Ovary (tissue), 9 donors: Measurements from ENCODE around the gene WASF3. TPM values are rescaled to one million over a fixed set of nuclear protein-coding genes. Genes with fewer than 3 reads are reported as not detected.

Experiments used
- DNase-seq, 5 donors: peaks; one replicate each; pipeline ENCODE4 v3.0.0-alpha.2; 2019 to 2020
- H3K27ac ChIP-seq, 2 donors: fragments of 200-600 bp; one replicate each; pipeline versions ENCODE4 v1.5.1 to v1.8.0; 2019 to 2022
- H3K27me3 ChIP-seq: fragments of 200-600 bp; one replicate; pipeline ENCODE4 v1.8.0; 2022
- H3K36me3 ChIP-seq: fragments of 200-600 bp; sonication (generic); one replicate; pipeline ENCODE4 v1.5.1; 2019
- H3K4me1 ChIP-seq: one replicate; pipeline ENCODE4 v1.8.1; 2013; ENCODE audit warnings: mild to moderate bottlenecking, moderate library complexity; ENCODE audit not compliant: insufficient read depth
- H3K4me3 ChIP-seq: fragments of 200-600 bp; sonication (generic); one replicate; pipeline ENCODE4 v1.5.1; 2017
- H3K9me3 ChIP-seq, 2 donors: fragments of 200-600 bp in 1 of 2; sonication (generic) in 1 of 2; one replicate each; pipeline versions ENCODE4 v1.5.1 to v1.8.1; 2013 to 2019; ENCODE audit warnings: mild to moderate bottlenecking in 1 of 2, moderate library complexity in 1 of 2
- EP300 ChIP-seq: sonication (generic); formaldehyde crosslinking; IDR thresholded peaks from one replicate; pipeline ENCODE4 v1.6.1; 2017; ENCODE audit warnings: antibody characterized with exemption
- POLR2A ChIP-seq: fragments of 450-650 bp; IDR thresholded peaks from one replicate; pipeline ENCODE4 v1.6.1; 2017; ENCODE audit warnings: antibody characterized with exemption, mild to moderate bottlenecking, moderate library complexity
- WGBS, 3 donors: extraction: QIAGEN DNeasy Blood & Tissue Kit in 1 of 3; methylation state at CpG; one replicate each; pipeline versions ENCODE4 v1.1.5 to v1.1.7; 2013 to 2017; 5-methylcytosine and 5-hydroxymethylcytosine counted together
- intact Hi-C, 4 donors: fragments of 100-400 bp; cut with DNase I; formaldehyde crosslinking; loops; one replicate each; pipeline versions ENCODE4 v1.11.0 to v1.15.1; 2022 to 2023
- polyA plus RNA-seq, 2 donors: library from polyadenylated mRNA; stranded (reverse); fragments of 200-250 nt in 1 of 2; fragments of 350-450 nt in 1 of 2; fragmentation: Illumina TruSeq in 1 of 2; extraction: RNeasy Lipid Tissue Mini Kit (QIAGEN cat#74804) in 1 of 2; gene quantifications; one replicate each; pipeline ENCODE4 v1.2.3, GENCODE V29; 2013 to 2014
- total RNA-seq, 7 donors: library from RNA; depleted of rRNA in 2 of 7; stranded (reverse); fragments of >200 nt in 2 of 7; fragmentation: NEBNext Ultra II Directional in 3 of 7; extraction: Animal tissue kit (Norgen Biotek cat#: 25700) in 3 of 7; gene quantifications; one replicate each; pipeline versions ENCODE4 v1.1.0 to v1.2.4, GENCODE V29; 2016 to 2023
- TF ChIP-seq, protein P1 (sequence below), 3 donors: fragments of 450-650 bp in 2 of 3; fragments of 200-600 bp in 1 of 3; IDR thresholded peaks; one replicate each; pipeline versions ENCODE4 v1.5.1 to v1.8.0; 2016 to 2022; ENCODE audit warnings: antibody characterized with exemption in 3 of 3, mild to moderate bottlenecking in 1 of 3
- donor health status: DM: no; HTN: no; CAD: no; lungs with moderate emphysema.
- donor health status: DM: no; HTN: no; CAD: no.
- donor health status: Bipolar disorder and iron deficiency.
- donor health status: DM: yes; HTN: yes; CAD: no.
- donor health status: DM: no; HTN: no; CAD: no.
- donor health status: DM: yes; HTN: yes; CAD: no.

The WASF3 gene
- total and polyA plus RNA-seq, 9 donors, result 11.5 to 37.1 (median 33.7) TPM

DNA sequence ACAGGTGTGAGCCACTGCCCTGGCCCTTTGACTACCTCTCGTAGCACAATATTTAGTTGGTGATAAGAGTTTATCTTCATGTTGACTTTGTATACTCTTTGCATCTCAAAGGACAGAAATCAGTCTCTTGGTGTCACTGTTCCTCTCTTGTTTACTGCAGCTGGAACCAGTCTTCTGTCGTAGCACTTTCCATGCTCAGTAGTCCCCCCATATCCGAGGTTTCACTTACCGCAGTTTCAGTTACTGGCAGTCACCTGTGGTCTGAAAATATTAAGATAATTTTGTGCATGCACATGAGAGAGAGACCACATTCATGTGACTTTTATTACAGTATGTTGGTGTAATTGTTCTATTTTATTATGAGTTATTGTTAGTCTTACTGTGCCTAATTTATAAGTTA is 49.1 kb downstream of the WASF3 start:
- H3K4me1 ChIP-seq, result peaks cover 6% of the 10 kb centered on the region
- no peak for DNase-seq

DNA sequence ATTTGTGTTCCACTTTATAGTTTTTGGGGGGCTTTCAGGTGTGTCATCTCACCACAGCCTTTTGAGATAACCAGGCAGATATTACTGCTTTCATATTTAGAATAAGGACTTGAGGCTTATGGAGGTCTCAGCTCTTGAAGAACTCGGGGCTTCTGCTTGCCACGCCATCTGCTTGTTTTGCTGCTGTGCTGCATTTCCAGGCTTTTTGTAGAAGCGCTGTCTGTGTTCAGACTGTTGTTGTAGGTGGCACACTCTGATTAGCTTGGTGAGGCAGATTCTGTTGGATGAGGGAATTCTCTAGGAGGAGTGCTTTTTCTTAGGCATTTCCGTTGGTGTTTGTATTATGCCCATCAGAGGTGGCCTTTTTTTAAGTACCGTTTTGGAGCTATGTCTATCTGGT is 57.2 kb downstream of the WASF3 start:
- H3K4me1 ChIP-seq, result no peaks in the 10 kb centered on the region
- intact Hi-C loops, result no loop called here
- WGBS, 3 donors, result 57 to 75% (median 73%) methylated on average over 5 of the region's 5 CpGs

More for the DNA sequence above, 49.1 kb downstream of the WASF3 start:
- H3K4me3 ChIP-seq, result no peak overlapping the region
- no peaks in the 10 kb centered on the region for H3K36me3 ChIP-seq
- no peaks in the 10 kb centered on the region for H3K9me3 ChIP-seq
- intact Hi-C loops, result no loop called here
- 58 to 69% (median 62%) methylated on average over 4 of the region's 4 CpGs for WGBS, 3 donors
- no peaks in the 10 kb centered on the region for H3K27me3 ChIP-seq
- no peak overlapping the region for H3K27ac ChIP-seq
- TF ChIP-seq EP300, result no peak
- TF ChIP-seq, protein P1, sequence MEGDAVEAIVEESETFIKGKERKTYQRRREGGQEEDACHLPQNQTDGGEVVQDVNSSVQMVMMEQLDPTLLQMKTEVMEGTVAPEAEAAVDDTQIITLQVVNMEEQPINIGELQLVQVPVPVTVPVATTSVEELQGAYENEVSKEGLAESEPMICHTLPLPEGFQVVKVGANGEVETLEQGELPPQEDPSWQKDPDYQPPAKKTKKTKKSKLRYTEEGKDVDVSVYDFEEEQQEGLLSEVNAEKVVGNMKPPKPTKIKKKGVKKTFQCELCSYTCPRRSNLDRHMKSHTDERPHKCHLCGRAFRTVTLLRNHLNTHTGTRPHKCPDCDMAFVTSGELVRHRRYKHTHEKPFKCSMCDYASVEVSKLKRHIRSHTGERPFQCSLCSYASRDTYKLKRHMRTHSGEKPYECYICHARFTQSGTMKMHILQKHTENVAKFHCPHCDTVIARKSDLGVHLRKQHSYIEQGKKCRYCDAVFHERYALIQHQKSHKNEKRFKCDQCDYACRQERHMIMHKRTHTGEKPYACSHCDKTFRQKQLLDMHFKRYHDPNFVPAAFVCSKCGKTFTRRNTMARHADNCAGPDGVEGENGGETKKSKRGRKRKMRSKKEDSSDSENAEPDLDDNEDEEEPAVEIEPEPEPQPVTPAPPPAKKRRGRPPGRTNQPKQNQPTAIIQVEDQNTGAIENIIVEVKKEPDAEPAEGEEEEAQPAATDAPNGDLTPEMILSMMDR (IDR thresholded peaks at IDR 0.05), result no peak
- no peak for TF ChIP-seq POLR2A

DNA sequence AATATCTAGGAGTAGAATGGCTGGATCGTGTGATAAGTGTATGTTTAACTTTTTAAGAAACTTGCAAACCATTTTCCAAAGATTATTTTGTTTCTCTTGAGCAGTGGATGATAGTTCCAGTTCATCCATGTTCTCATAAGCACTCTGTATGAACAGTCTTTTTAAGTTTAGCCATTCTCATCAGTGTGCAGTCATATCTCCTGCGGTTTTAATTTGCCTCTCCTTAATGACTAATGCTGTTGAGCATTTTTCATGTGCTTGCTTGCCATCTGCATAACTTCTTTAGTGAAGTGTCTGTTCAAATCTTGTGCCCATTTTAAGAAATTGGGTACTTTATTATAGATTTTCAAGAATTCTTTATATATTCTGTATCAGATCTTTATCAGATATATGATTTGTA is 58.6 kb downstream of the WASF3 start:
- TF ChIP-seq POLR2A (no peak), EP300 (no peak)
- TF ChIP-seq, protein P1 (IDR thresholded peaks at IDR 0.05), result no peak
- H3K9me3 ChIP-seq, result no peaks in the 10 kb centered on the region
- H3K4me1 ChIP-seq, result no peaks in the 10 kb centered on the region
- H3K4me3 ChIP-seq, result no peak overlapping the region
- no peaks in the 10 kb centered on the region for H3K36me3 ChIP-seq
- no peak for DNase-seq
- no peaks in the 10 kb centered on the region for H3K27me3 ChIP-seq
- WGBS, 3 donors, result 21 to 42% (median 23%) methylated on average over 2 of the region's 2 CpGs
- H3K27ac ChIP-seq, result no peak overlapping the region
- intact Hi-C loops, result no loop called here

More for the DNA sequence above, 57.2 kb downstream of the WASF3 start:
- H3K27me3 ChIP-seq, result no peaks in the 10 kb centered on the region
- no peaks in the 10 kb centered on the region for H3K36me3 ChIP-seq
- no peak overlapping the region for H3K27ac ChIP-seq
- no peak for TF ChIP-seq EP300
- no peak for TF ChIP-seq POLR2A
- TF ChIP-seq, protein P1 (IDR thresholded peaks at IDR 0.05), result no peak
- H3K4me3 ChIP-seq, result no peak overlapping the region
- DNase-seq, result no peak
- H3K9me3 ChIP-seq, result no peaks in the 10 kb centered on the region

DNA sequence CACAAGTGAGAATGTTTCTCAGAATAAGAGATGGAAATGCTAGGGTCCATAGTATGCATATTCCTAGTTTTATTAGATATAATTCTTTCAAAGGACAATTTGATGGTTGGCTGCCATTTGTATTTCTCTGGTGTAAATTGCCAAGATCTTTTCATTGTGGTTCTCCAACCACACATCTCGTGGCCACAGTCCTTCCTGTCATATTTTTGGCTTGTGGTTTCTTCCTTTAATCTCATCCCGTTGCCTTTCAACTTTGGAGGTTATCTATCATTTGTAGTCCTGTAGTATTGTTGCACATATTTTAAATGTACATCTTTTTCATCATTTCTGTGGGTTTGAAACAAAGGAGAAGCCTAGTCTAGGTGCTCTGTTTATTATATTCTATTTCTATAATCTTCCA is 61.2 kb downstream of the WASF3 start:
- no peak for DNase-seq
- Histone ChIP-seq H3K27ac (no peak overlapping the region), H3K36me3 (no peaks in the 10 kb centered on the region), H3K9me3 (no peaks in the 10 kb centered on the region), H3K27me3 (no peaks in the 10 kb centered on the region), H3K4me3 (no peak overlapping the region), H3K4me1 (no peaks in the 10 kb centered on the region)
- WGBS, 3 donors, result 68 to 74% (median 72%) methylated on average over 2 of the region's 2 CpGs
- intact Hi-C loops, result no loop called here
- TF ChIP-seq, protein P1 (IDR thresholded peaks at IDR 0.05), result no peak
- TF ChIP-seq POLR2A (no peak), EP300 (no peak)
